H1 (cell line): ENCODE data around the gene AQP12A. TPM values are rescaled to one million over a fixed set of nuclear protein-coding genes. Genes with fewer than 3 reads are reported as not detected.

Experiments used
- RAD21 ChIP-seq, 2 experiments: IDR thresholded peaks in 1 of 2; conservative IDR thresholded peaks in 1 of 2; 2 replicates each; pipeline ENCODE4 v1.6.1; 2011; ENCODE audit warnings: low read depth in 2 of 2, low read length in 2 of 2, improper control_type of control experiment in 1 of 2, inconsistent platforms in 1 of 2, mild to moderate bottlenecking in 1 of 2, moderate library complexity in 1 of 2
- SIRT6 ChIP-seq: IDR thresholded peaks from one replicate; pipeline ENCODE4 v1.7.1; 2012; ENCODE audit warnings: low read length, inconsistent platforms
- polyA plus RNA-seq, 7 experiments: library from polyadenylated mRNA; depleted of rRNA in 3 of 7; stranded (reverse) in 5 of 7; unstranded in 2 of 7; fragments of >200 nt in 5 of 7; fragments of 200-250 nt in 2 of 7; gene quantifications; 1 replicate in 5 of 7; 2 replicates in 1 of 7; 4 replicates in 1 of 7; pipeline versions ENCODE4 v1.2.1 to v1.2.3, GENCODE V29; 2011 to 2013; ENCODE audit warnings: missing spikeins in 2 of 7, mixed read lengths in 2 of 7
- total RNA-seq: library from RNA; stranded (reverse); fragmentation: NEBNext Ultra II Directional; extraction: Animal tissue kit (Norgen Biotek cat#: 25700); gene quantifications from 2 replicates; pipeline ENCODE4 v1.2.1, GENCODE V29; 2021

Gene AQP12A
- total and polyA plus RNA-seq, 2 of the 8 experiments (the other 6 are each of a cell fraction or from before 2014, with no cell fraction given), result not detected

GRCh38 chr2:240732184-240732583 is 40.5 kb downstream of the AQP12A start (continued):
- TF ChIP-seq RAD21 (IDR thresholded peaks at IDR 0.05 in 1 of 2, conservative IDR thresholded peaks at IDR 0.05 in 1 of 2; ENCODE audit: low read depth in 2 of 2, low read length in 2 of 2) (no peak), SIRT6 (no peak)
- TF ChIP-seq, all 59 proteins: peak for 0
